ENCODE results near the gene PHF10.
A peak's percentile ranks its signal among the peaks of the same experiment; 100 is the strongest.
"Not testable (repeated sequence)": the region's sequence is repeated elsewhere in the genome, so short reads cannot be mapped to it uniquely, and the experiment has no call there.

PHF10 gene

GRCh38 chr6:169724494-169725124, at the start of gene PHF10:
TSS of gene PHF10 (minus strand) at chr6:169724500. CDS start at chr6:169723931, 569 bp downstream.
- peak; percentile 89 for DNase-seq (ENCODE audit: low spot score)
- no peak for TF ChIP-seq CTCF (IDR thresholded peaks at IDR 0.05; ENCODE audit: borderline replicate concordance, control extremely low read depth, extremely low read depth, insufficient read depth, missing control alignments)
- in situ Hi-C loops (cut with MboI; ENCODE audit: low sequenced_read_pairs, unreplicated experiment) = no loop called here

GRCh38 chr6:169766921-169767736, 42.8 kb upstream of the PHF10 start:
- in situ Hi-C loops (cut with MboI; ENCODE audit: low sequenced_read_pairs, unreplicated experiment) = no loop called here
- no peak for TF ChIP-seq CTCF (IDR thresholded peaks at IDR 0.05; ENCODE audit: borderline replicate concordance, control extremely low read depth, extremely low read depth, insufficient read depth, missing control alignments)
- DNase-seq (ENCODE audit: low spot score) = no peak

GRCh38 chr6:169766232-169766631, 41.9 kb upstream of the PHF10 start:
- no peak for DNase-seq (ENCODE audit: low spot score)
- in situ Hi-C loops (cut with MboI; ENCODE audit: low sequenced_read_pairs, unreplicated experiment) = no loop called here
- TF ChIP-seq CTCF (IDR thresholded peaks at IDR 0.05; ENCODE audit: borderline replicate concordance, control extremely low read depth, extremely low read depth, insufficient read depth, missing control alignments) = no peak

- in situ Hi-C loops (cut with MboI; ENCODE audit: low sequenced_read_pairs, unreplicated experiment); DNase-seq (ENCODE audit: low spot score): not testable (repeated sequence)
These were observed 41.5 kb upstream of the PHF10 start for GRCh38 chr6:169765789-169766188.

GRCh38 chr6:169763881-169764280, 39.6 kb upstream of the PHF10 start:
- in situ Hi-C loops (cut with MboI; ENCODE audit: low sequenced_read_pairs, unreplicated experiment) = no loop called here
- TF ChIP-seq CTCF (IDR thresholded peaks at IDR 0.05; ENCODE audit: borderline replicate concordance, control extremely low read depth, extremely low read depth, insufficient read depth, missing control alignments) = no peak
- no peak for DNase-seq (ENCODE audit: low spot score)

GRCh38 chr6:169763308-169763707, 39.0 kb upstream of the PHF10 start:
- no peak for TF ChIP-seq CTCF (IDR thresholded peaks at IDR 0.05; ENCODE audit: borderline replicate concordance, control extremely low read depth, extremely low read depth, insufficient read depth, missing control alignments)
- in situ Hi-C loops (cut with MboI; ENCODE audit: low sequenced_read_pairs, unreplicated experiment) = no loop called here
- no peak for DNase-seq (ENCODE audit: low spot score)

- no peak for TF ChIP-seq CTCF (IDR thresholded peaks at IDR 0.05; ENCODE audit: borderline replicate concordance, control extremely low read depth, extremely low read depth, insufficient read depth, missing control alignments)
- in situ Hi-C loops (cut with MboI; ENCODE audit: low sequenced_read_pairs, unreplicated experiment) = no loop called here
- no peak for DNase-seq (ENCODE audit: low spot score)
These were observed 30.9 kb upstream of the PHF10 start for GRCh38 chr6:169755162-169755561.
